ENCODE data around the gene ALDH1L2.

Gene ALDH1L2

DNA sequence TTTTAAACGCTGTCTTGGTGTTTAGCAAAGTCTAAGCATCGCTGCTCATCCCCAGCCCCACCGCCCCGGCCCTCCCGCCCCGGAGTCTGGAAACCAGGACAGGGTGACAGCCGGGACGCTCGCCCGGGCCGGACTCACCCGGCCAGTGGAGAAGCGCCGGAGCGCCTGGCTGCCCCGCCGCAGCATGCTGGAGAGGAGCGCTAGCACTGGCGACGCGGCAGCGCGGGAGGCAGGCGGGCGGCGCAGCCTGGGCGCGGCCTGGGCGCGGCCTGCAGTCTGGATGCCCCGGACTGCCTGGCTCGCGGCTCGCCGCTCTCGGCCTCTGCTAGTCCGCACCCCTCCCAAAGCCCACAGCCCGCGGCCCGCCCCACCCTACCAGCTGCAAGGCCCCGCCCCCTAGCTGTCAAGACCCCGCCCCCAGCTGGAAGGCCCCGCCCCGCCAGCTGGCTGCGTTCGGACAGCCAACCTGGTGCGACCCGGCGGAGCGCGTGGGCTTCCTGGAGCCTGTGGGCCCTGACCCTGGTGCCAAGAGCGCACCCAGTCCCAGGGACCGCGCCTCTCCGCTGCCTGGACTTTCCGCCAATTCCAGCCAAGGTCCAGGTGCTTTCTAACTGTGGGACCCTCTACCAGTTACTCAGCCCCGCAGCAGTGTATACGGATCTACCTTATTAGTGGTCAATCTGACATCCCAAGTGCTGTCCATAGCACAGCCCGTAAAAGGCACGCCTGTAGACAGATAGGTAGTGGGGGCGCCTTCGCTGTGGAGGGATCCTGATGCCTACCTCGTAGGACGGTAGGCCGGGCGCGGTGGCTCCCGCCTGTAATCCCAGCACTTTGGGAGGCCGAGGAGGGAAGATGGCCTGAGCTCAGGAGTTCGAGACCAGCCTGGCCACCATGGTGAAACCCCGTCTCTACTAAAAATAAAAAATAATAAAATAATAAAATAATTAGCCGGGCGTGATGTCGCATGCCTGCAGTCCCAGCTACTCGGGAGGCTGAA, at the start of gene ALDH1L2:
TSS of gene ALDH1L2 (minus strand) at position 208 of the 1,000 bp plus-strand sequence. CDS start at position 186, 22 bp downstream.
- H3K9me3 Mint-ChIP-seq = peaks cover 13% of the 10 kb centered on the region
- H3K36me3 Mint-ChIP-seq (ENCODE audit: low read depth) = peaks cover 2% of the 10 kb centered on the region
- H3K4me1 Mint-ChIP-seq = peaks cover 8% of the 10 kb centered on the region
- H3K27ac Mint-ChIP-seq = peak within 1 kb of the TSS; percentile 18
- DNase-seq (peak; percentile 71), ATAC-seq (peak; percentile 89)
- H3K4me3 Mint-ChIP-seq = peak within 1 kb of the TSS; percentile 80
- peaks cover 24% of the 10 kb centered on the region for H3K27me3 Mint-ChIP-seq

DNA sequence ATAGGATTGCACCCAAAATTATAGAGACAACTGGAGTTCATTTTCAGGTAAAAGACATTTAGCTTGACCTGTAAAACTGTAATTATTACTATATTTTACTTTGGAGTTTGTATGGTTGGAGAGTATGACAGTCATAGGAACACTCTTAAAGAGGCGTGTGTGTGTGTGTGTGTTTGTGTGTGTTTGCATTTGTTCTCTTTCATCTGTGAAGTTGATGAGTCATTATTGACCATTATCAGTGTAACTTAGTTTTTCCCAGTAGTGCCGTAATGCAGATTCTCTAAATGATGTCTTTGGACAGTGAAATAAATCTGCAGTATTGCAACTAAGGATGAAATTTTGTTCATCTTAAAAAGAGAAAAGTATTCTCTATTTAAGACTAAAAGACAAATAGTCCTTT, 36.3 kb upstream of the ALDH1L2 start:
- DNase-seq (no peak), ATAC-seq (no peak)
- Mint-ChIP-seq H3K4me1 (no peaks in the 10 kb centered on the region), H3K4me3 (no peak overlapping the region), H3K27me3 (no peaks in the 10 kb centered on the region), H3K27ac (no peak overlapping the region), H3K36me3 (ENCODE audit: low read depth) (peaks cover 39% of the 10 kb centered on the region), H3K9me3 (no peaks in the 10 kb centered on the region)

- Mint-ChIP-seq H3K4me1 (peaks cover 13% of the 10 kb centered on the region), H3K9me3 (no peaks in the 10 kb centered on the region), H3K27me3 (no peaks in the 10 kb centered on the region), H3K36me3 (ENCODE audit: low read depth) (peaks cover 44% of the 10 kb centered on the region), H3K27ac (no peak overlapping the region), H3K4me3 (no peak overlapping the region)
- ATAC-seq = no peak
- DNase-seq = no peak
These were observed 32.7 kb upstream of the ALDH1L2 start for GRCh38 chr12:105116969-105117368.

GRCh38 chr12:105113094-105113493, 28.8 kb upstream of the ALDH1L2 start:
- Mint-ChIP-seq H3K27me3 (no peaks in the 10 kb centered on the region), H3K4me1 (peaks cover 37% of the 10 kb centered on the region), H3K4me3 (no peak overlapping the region), H3K9me3 (no peaks in the 10 kb centered on the region), H3K27ac (no peak overlapping the region), H3K36me3 (ENCODE audit: low read depth) (peaks cover 31% of the 10 kb centered on the region)
- DNase-seq = no peak
- ATAC-seq = no peak

DNA sequence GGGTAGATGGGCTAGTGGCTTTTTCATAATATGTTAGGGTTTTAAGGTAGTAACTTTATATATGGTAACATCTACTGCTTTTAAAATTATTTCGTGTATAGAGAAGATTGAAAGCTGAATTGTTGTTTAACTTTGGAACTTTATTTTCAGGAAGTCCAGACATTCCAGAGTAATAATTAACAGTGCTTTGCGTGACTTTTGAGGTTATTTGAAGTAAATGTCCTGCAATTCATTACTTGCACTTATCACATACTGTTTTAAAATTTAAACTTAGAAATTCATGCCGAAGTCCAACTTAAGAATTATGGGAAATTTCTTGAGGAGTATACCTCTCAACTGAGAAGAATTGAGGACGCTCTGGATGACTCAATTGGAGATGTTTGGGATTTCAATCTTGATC, 26.6 kb upstream of the ALDH1L2 start:
- H3K9me3 Mint-ChIP-seq = no peaks in the 10 kb centered on the region
- no peak for DNase-seq
- no peak overlapping the region for H3K4me3 Mint-ChIP-seq
- no peak overlapping the region for H3K27ac Mint-ChIP-seq
- ATAC-seq = no peak
- peaks cover 47% of the 10 kb centered on the region for H3K4me1 Mint-ChIP-seq
- H3K36me3 Mint-ChIP-seq (ENCODE audit: low read depth) = peaks cover 25% of the 10 kb centered on the region
- H3K27me3 Mint-ChIP-seq = peaks cover 7% of the 10 kb centered on the region

DNA sequence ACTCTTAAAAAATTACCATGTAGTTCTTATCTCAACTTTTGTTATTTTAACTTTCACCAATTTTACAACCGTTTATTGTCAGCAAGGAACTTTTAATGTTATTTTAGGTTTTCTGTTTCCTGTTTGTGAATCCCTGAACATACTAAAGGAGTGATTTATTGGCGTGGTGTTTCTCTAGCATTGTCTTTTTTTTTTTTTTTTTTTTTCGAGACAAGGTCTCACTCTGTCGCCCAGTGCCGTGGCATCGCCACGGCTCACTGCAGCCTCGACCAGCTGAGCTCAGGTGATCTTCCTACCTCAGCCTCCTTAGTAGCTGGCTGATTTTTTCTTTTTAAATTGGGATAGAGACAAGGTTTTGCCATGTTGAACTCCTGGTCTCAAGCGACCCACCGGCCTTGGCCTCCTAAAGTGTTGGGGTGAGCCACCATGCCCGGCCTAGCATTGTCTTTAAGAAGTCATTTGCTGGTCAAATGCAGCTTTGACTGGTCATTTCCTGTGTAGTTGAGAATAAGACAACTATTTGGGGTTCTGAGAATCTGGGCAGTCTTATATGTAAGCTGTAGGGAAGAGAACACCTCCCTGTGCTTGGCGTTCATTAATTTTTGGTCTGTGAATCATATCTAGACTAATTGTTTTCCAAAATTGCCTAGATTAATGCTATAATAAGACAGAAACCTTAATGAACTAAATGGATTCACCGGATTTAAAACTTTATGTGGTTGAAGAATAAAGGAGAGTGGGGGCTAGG, 25.4 kb upstream of the ALDH1L2 start:
- peaks cover 3% of the 10 kb centered on the region for H3K9me3 Mint-ChIP-seq
- ATAC-seq (no peak), DNase-seq (no peak)
- peak overlapping the region; percentile 82 for H3K27ac Mint-ChIP-seq
- peaks cover 19% of the 10 kb centered on the region for H3K36me3 Mint-ChIP-seq (ENCODE audit: low read depth)
- peak overlapping the region; percentile 87 for H3K4me3 Mint-ChIP-seq
- H3K27me3 Mint-ChIP-seq = peaks cover 11% of the 10 kb centered on the region
- H3K4me1 Mint-ChIP-seq = peaks cover 47% of the 10 kb centered on the region

- peaks cover 41% of the 10 kb centered on the region for H3K4me1 Mint-ChIP-seq
- peak within 1 kb of the TSS; percentile 82 for H3K27ac Mint-ChIP-seq
- peaks cover 3% of the 10 kb centered on the region for H3K9me3 Mint-ChIP-seq
- H3K36me3 Mint-ChIP-seq (ENCODE audit: low read depth) = peaks cover 14% of the 10 kb centered on the region
- DNase-seq = peak; percentile 95
- H3K4me3 Mint-ChIP-seq = peak within 1 kb of the TSS; percentile 87
- peak; percentile 98 for ATAC-seq
- H3K27me3 Mint-ChIP-seq = peaks cover 22% of the 10 kb centered on the region
These were observed 23.5 kb upstream of the ALDH1L2 start, which contains the start of gene WASHC4 for GRCh38 chr12:105107494-105108371. Gene WASHC4, plus strand, starts transcription at chr12:105107731. Its CDS starts 70 bp downstream, at chr12:105107801.

DNA sequence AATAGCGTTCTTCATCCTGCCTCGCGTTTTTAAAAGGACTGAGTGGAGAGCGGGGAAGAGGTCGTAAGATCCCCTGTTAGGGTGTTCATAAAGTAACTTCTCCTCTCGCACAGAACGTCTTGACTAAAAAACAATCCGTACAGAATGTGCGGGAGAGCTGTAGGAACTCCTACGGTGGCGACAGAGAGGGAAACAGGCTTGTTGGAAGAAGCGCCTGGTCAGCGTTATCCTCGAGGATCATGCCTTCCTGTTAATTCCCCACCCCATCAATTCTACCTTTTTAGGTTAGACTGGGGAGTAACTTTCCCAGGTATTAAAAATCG, 22.9 kb upstream of the ALDH1L2 start:
- Mint-ChIP-seq H3K4me1 (peaks cover 36% of the 10 kb centered on the region), H3K9me3 (peaks cover 3% of the 10 kb centered on the region), H3K4me3 (peak overlapping the region; percentile 87), H3K27me3 (peaks cover 25% of the 10 kb centered on the region), H3K27ac (peak overlapping the region; percentile 82), H3K36me3 (ENCODE audit: low read depth) (peaks cover 8% of the 10 kb centered on the region)
- peak; percentile 2 for ATAC-seq
- DNase-seq = no peak

- H3K4me3 Mint-ChIP-seq = peak overlapping the region; percentile 87
- H3K27me3 Mint-ChIP-seq = peaks cover 25% of the 10 kb centered on the region
- DNase-seq (no peak), ATAC-seq (no peak)
- H3K36me3 Mint-ChIP-seq (ENCODE audit: low read depth) = peaks cover 3% of the 10 kb centered on the region
- no peak overlapping the region for H3K27ac Mint-ChIP-seq
- H3K9me3 Mint-ChIP-seq = peaks cover 3% of the 10 kb centered on the region
- peaks cover 33% of the 10 kb centered on the region for H3K4me1 Mint-ChIP-seq
These were observed 22.4 kb upstream of the ALDH1L2 start for GRCh38 chr12:105106621-105107020.

DNA sequence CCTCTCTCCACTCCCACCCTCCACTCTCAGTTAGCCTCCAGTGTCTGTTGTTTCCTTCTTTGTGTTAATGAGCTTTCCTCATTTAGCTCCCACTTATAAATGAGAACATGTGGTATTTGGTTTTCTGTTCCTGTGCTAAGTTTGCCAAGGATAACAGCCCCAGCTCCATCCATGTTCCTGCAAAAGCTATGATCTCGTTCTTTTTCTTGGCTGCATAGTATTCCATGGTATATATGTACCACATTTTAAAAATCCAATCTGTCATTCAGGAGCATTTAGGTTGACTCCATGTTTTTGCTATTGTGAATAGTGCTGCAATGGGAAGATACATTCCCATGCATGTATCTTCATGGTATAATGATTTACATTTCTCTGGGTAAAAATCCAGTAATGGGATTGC, 20.5 kb upstream of the ALDH1L2 start:
- Mint-ChIP-seq H3K36me3 (ENCODE audit: low read depth) (peaks cover 3% of the 10 kb centered on the region), H3K4me1 (peaks cover 23% of the 10 kb centered on the region), H3K27me3 (peaks cover 25% of the 10 kb centered on the region), H3K9me3 (peaks cover 3% of the 10 kb centered on the region), H3K4me3 (no peak overlapping the region), H3K27ac (no peak overlapping the region)
- DNase-seq (no peak), ATAC-seq (no peak)

DNA sequence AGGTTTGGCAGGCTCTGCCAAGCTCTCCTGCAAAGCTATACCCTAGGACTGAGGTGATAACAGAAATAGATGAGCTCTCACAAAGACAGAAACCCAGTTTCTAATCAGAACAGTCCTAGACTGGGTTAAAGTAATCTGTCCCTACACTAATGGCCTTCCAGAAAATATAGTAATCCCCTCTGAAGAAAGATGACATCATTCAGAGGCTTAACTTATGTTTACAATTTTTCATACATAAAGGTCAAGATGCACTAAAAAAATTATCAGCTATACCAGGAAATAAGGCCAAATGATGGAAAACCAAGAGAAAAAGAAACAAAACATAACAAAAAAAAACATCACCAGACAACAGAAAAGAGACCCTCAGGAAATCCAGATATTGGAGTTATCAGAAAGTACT, 18.4 kb upstream of the ALDH1L2 start:
- Mint-ChIP-seq H3K4me3 (no peak overlapping the region), H3K27me3 (peaks cover 33% of the 10 kb centered on the region), H3K4me1 (peaks cover 10% of the 10 kb centered on the region), H3K27ac (no peak overlapping the region), H3K9me3 (peaks cover 5% of the 10 kb centered on the region), H3K36me3 (ENCODE audit: low read depth) (peaks cover 3% of the 10 kb centered on the region)
- DNase-seq (no peak), ATAC-seq (no peak)

DNA sequence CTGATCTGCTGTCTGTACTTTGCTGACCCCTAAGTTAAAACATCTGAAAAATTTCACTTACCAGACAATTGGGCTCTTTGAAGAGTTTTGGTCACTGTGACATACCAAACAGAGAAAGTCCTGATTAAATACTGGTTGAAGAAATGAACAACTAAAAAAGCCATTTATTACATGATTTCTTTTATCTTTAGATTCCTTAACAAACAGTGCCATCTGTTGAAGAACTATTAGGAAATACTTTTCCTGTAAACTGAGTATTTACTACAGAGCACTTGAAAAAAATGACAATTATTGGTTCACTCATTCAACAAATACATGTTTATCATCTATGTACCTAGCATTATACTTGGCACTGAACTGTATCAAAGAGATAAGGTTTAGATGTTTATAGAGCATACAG, 16.7 kb upstream of the ALDH1L2 start:
- Mint-ChIP-seq H3K36me3 (ENCODE audit: low read depth) (peaks cover 3% of the 10 kb centered on the region), H3K27me3 (peaks cover 28% of the 10 kb centered on the region), H3K9me3 (peaks cover 14% of the 10 kb centered on the region), H3K4me1 (no peaks in the 10 kb centered on the region), H3K4me3 (no peak overlapping the region), H3K27ac (no peak overlapping the region)
- DNase-seq (no peak), ATAC-seq (no peak)

GRCh38 chr12:105100207-105100985, 16.1 kb upstream of the ALDH1L2 start:
- no peaks in the 10 kb centered on the region for H3K4me1 Mint-ChIP-seq
- H3K9me3 Mint-ChIP-seq = peaks cover 20% of the 10 kb centered on the region
- no peak overlapping the region for H3K4me3 Mint-ChIP-seq
- H3K27ac Mint-ChIP-seq = no peak overlapping the region
- H3K27me3 Mint-ChIP-seq = peaks cover 28% of the 10 kb centered on the region
- DNase-seq = no peak
- H3K36me3 Mint-ChIP-seq (ENCODE audit: low read depth) = peaks cover 4% of the 10 kb centered on the region
- no peak for ATAC-seq

All from activated naive CD8-positive, alpha-beta T cell treated with anti-CD3 and anti-CD28 coated beads, Interleukin-2, amount 50 U/mL, for 24 hours (primary cell).